Measurements from ENCODE around the gene MAML2. TPM values are rescaled to one million over a fixed set of nuclear protein-coding genes. Genes with fewer than 3 reads are reported as not detected.
A peak's percentile ranks its signal among the peaks of the same experiment; 100 is the strongest.

MAML2 gene
- polyA plus RNA-seq, 1 of the 3 experiments (the other 2 are of a cell fraction), result 20.1 TPM

DNA sequence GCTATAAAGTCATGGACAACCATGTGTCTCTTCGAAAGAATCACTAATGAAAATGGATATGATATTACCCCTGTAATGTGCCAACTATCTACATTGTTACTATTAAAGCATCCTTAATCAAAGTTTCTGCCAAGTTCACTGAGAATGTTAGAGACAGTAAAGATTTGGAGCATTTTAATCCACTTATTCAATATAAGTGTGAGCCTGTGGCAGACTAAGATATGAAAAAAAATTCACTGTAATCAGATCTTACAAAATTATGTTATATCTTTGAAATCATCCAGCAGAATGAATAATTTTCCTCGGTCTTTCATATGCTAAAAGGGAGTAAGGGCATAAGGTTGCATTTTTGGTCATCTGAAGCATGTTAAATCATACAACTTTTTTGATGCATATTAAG is 49.9 kb downstream of the MAML2 start:
- 24% methylated on average over 2 of the region's 2 CpGs for WGBS (ENCODE audit: low lambda C conversion rate)
- Histone ChIP-seq H3K4me3 (ENCODE audit: low read depth in 2 of 2, low read length in 1 of 2) (no peak overlapping the region), H3K36me3 (replicated peaks in 1 of 2; ENCODE audit: control insufficient read depth in 1 of 2, insufficient read depth in 2 of 2, low read length in 1 of 2) (peaks cover under 1 to 4% of the 10 kb centered on the region in 2 experiments), H3K4me2 (peak overlapping the region; percentile 43; the same call in 1 of the 2 replicates), H3K27me3 (ENCODE audit: insufficient read depth) (no peaks in the 10 kb centered on the region), H3F3A (replicated peaks; ENCODE audit: insufficient read depth) (peaks cover 24% of the 10 kb centered on the region), H3K79me2 (ENCODE audit: insufficient read depth) (peaks cover 98% of the 10 kb centered on the region), H3K9ac (peak overlapping the region; percentile 3; the same call in 1 of the 2 replicates), H3K9me2 (no peaks in the 10 kb centered on the region), H2AFZ (ENCODE audit: low read depth) (no peak overlapping the region), H3K4me1 (ENCODE audit: control insufficient read depth in 1 of 2, insufficient read depth in 2 of 2, low read depth in 1 of 2, low read length in 1 of 2) (peaks cover 3 to 27% of the 10 kb centered on the region in 2 experiments), H3K9me3 (no peaks in the 10 kb centered on the region), H3K27ac (ENCODE audit: low read depth in 2 of 2, low read length in 1 of 2) (peak overlapping the region; percentile 62 to 86), H4K20me1 (ENCODE audit: insufficient read depth) (no peaks in the 10 kb centered on the region)
- DNase-seq, result no peak
- no peak for TF ChIP-seq FOXJ3 (CRISPR knock-in tag; IDR thresholded peaks at IDR 0.05)
- TF ChIP-seq, protein P1, sequence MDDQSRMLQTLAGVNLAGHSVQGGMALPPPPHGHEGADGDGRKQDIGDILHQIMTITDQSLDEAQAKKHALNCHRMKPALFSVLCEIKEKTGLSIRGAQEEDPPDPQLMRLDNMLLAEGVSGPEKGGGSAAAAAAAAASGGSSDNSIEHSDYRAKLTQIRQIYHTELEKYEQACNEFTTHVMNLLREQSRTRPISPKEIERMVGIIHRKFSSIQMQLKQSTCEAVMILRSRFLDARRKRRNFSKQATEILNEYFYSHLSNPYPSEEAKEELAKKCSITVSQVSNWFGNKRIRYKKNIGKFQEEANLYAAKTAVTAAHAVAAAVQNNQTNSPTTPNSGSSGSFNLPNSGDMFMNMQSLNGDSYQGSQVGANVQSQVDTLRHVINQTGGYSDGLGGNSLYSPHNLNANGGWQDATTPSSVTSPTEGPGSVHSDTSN (IDR thresholded peaks at IDR 0.05), result peak; percentile 28; the same call in 1 of the 2 replicates
- TF ChIP-seq GATA2 (CRISPR knock-in tag; IDR thresholded peaks at IDR 0.05), result no peak
- TF ChIP-seq, protein P2, sequence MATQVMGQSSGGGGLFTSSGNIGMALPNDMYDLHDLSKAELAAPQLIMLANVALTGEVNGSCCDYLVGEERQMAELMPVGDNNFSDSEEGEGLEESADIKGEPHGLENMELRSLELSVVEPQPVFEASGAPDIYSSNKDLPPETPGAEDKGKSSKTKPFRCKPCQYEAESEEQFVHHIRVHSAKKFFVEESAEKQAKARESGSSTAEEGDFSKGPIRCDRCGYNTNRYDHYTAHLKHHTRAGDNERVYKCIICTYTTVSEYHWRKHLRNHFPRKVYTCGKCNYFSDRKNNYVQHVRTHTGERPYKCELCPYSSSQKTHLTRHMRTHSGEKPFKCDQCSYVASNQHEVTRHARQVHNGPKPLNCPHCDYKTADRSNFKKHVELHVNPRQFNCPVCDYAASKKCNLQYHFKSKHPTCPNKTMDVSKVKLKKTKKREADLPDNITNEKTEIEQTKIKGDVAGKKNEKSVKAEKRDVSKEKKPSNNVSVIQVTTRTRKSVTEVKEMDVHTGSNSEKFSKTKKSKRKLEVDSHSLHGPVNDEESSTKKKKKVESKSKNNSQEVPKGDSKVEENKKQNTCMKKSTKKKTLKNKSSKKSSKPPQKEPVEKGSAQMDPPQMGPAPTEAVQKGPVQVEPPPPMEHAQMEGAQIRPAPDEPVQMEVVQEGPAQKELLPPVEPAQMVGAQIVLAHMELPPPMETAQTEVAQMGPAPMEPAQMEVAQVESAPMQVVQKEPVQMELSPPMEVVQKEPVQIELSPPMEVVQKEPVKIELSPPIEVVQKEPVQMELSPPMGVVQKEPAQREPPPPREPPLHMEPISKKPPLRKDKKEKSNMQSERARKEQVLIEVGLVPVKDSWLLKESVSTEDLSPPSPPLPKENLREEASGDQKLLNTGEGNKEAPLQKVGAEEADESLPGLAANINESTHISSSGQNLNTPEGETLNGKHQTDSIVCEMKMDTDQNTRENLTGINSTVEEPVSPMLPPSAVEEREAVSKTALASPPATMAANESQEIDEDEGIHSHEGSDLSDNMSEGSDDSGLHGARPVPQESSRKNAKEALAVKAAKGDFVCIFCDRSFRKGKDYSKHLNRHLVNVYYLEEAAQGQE (IDR thresholded peaks at IDR 0.05; ENCODE audit: low read depth, low read length), result no peak
- TF ChIP-seq EP300 (IDR thresholded peaks at IDR 0.05; ENCODE audit: borderline replicate concordance in 1 of 2, low read depth in 1 of 2, low read length in 1 of 2), result 0 out of 4 replicates have a peak, but pooled peaks of 1 of the 2 experiments have one; percentile 13
- peak; percentile 45; the same call in 1 of the 2 replicates for TF ChIP-seq TCF12 (IDR thresholded peaks at IDR 0.05)
- TF ChIP-seq FOXM1 (IDR thresholded peaks at IDR 0.05; ENCODE audit: low read depth), result no peak
- POLR2A ChIA-PET, result no interaction called here
- CTCF ChIA-PET, result interaction anchor here (0.8 to 1.6 kb wide), 2 partner anchors 10 to 49 kb away, joined by 3 read pairs; no protein-coding TSS in a partner anchor

DNA sequence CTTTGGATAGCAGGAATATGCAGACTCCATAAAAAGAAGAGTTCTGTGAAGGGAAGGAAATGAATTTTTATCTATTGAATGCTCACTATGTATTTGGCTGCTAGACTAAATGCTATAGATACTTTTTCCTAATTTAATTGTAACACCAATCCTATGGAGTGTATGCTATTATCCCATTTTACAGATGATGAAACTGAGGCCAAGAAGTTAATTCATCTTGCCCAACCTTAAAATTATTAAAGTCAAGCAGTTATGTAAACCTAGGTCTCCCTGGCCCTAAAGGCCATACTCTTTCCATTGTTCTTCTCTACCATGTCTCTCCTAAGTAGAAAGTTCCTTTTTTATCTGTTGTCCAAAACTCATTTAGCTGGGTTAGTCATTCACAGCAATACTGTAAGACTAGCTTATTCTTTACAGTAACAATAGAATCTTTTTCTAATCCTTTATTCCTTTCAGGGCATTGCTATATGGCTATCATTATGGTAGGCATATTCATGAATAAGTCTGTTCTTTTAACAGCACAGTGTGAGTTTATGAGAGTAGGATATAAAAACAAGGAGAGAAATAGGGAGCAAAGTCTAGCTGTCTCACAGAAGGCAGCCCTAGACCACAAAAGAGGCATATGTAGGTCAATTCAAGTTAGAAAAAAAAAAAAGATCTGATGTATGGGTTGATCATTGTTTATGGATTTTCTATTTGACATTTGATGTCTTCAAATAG is 50.5 kb downstream of the MAML2 start:
- Histone ChIP-seq H3K4me1 (ENCODE audit: control insufficient read depth in 1 of 2, insufficient read depth in 2 of 2, low read depth in 1 of 2, low read length in 1 of 2) (peaks cover 3 to 27% of the 10 kb centered on the region in 2 experiments), H3K4me2 (peak overlapping the region; percentile 43; the same call in 1 of the 2 replicates), H3K9me2 (no peaks in the 10 kb centered on the region), H3K36me3 (replicated peaks in 1 of 2; ENCODE audit: control insufficient read depth in 1 of 2, insufficient read depth in 2 of 2, low read length in 1 of 2) (peaks cover 0 to 2% of the 10 kb centered on the region in 2 experiments), H4K20me1 (ENCODE audit: insufficient read depth) (no peaks in the 10 kb centered on the region), H3K4me3 (ENCODE audit: low read depth in 2 of 2, low read length in 1 of 2) (no peak overlapping the region), H3K79me2 (ENCODE audit: insufficient read depth) (peaks cover 97% of the 10 kb centered on the region), H3F3A (replicated peaks; ENCODE audit: insufficient read depth) (peaks cover 30% of the 10 kb centered on the region), H3K27me3 (ENCODE audit: insufficient read depth) (no peaks in the 10 kb centered on the region), H3K9ac (peak overlapping the region; percentile 3; the same call in 1 of the 2 replicates), H3K9me3 (no peaks in the 10 kb centered on the region), H2AFZ (ENCODE audit: low read depth) (no peak overlapping the region), H3K27ac (ENCODE audit: low read depth in 2 of 2, low read length in 1 of 2) (peak overlapping the region; percentile 62 to 86)
- ChIA-PET CTCF (interaction anchor here (0.8 to 1.6 kb wide), 2 partner anchors 10 to 50 kb away, joined by 3 read pairs; no protein-coding TSS in a partner anchor), POLR2A (no interaction called here)
- no peak for DNase-seq
- TF ChIP-seq, protein P3, sequence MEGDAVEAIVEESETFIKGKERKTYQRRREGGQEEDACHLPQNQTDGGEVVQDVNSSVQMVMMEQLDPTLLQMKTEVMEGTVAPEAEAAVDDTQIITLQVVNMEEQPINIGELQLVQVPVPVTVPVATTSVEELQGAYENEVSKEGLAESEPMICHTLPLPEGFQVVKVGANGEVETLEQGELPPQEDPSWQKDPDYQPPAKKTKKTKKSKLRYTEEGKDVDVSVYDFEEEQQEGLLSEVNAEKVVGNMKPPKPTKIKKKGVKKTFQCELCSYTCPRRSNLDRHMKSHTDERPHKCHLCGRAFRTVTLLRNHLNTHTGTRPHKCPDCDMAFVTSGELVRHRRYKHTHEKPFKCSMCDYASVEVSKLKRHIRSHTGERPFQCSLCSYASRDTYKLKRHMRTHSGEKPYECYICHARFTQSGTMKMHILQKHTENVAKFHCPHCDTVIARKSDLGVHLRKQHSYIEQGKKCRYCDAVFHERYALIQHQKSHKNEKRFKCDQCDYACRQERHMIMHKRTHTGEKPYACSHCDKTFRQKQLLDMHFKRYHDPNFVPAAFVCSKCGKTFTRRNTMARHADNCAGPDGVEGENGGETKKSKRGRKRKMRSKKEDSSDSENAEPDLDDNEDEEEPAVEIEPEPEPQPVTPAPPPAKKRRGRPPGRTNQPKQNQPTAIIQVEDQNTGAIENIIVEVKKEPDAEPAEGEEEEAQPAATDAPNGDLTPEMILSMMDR (IDR thresholded peaks at IDR 0.05), result no peak
- TF ChIP-seq SIN3A (IDR thresholded peaks at IDR 0.05; ENCODE audit: borderline replicate concordance, low read depth, low read length) (no peak), GATA2 (CRISPR knock-in tag; IDR thresholded peaks at IDR 0.05) (no peak), EP300 (IDR thresholded peaks at IDR 0.05; ENCODE audit: borderline replicate concordance in 1 of 2, low read depth in 1 of 2, low read length in 1 of 2) (no peak), EZH2phosphoT487 (IDR thresholded peaks at IDR 0.05; ENCODE audit: borderline replicate concordance, low read depth) (no peak), YY1 (IDR thresholded peaks at IDR 0.05; ENCODE audit: low read depth) (no peak), CHD2 (IDR thresholded peaks at IDR 0.05; ENCODE audit: low read length, partially characterized antibody) (no peak)
- TF ChIP-seq, protein P4, sequence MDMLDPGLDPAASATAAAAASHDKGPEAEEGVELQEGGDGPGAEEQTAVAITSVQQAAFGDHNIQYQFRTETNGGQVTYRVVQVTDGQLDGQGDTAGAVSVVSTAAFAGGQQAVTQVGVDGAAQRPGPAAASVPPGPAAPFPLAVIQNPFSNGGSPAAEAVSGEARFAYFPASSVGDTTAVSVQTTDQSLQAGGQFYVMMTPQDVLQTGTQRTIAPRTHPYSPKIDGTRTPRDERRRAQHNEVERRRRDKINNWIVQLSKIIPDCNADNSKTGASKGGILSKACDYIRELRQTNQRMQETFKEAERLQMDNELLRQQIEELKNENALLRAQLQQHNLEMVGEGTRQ (IDR thresholded peaks at IDR 0.05; ENCODE audit: borderline replicate concordance, low read depth, low read length), result no peak

All from SK-N-SH (cell line).